LoVo (cell line): ENCODE data around the gene KDM4F.

Experiments
- DNase-seq: peaks from one replicate; pipeline ENCODE4 v3.0.0-alpha.2; 2016; ENCODE audit warnings: low spot score

The KDM4F gene

GRCh38 chr11:95065336-95065735 is 16.1 kb downstream of the KDM4F start:
- no peak for DNase-seq

- DNase-seq, result no peak
Measured at GRCh38 chr11:95066716-95067038, 17.5 kb downstream of the KDM4F start, which contains the start of gene SRSF8. TSS of gene SRSF8 (plus strand) at chr11:95066919. CDS start at chr11:95067227, 308 bp downstream.

GRCh38 chr11:95067039-95067840 is 18.0 kb downstream of the KDM4F start:
- peak; percentile 82 for DNase-seq

- DNase-seq, result no peak
Measured at GRCh38 chr11:95067841-95068219, 18.6 kb downstream of the KDM4F start.

- peak; percentile 90 for DNase-seq
Measured at GRCh38 chr11:95068549-95068948, 19.3 kb downstream of the KDM4F start.

GRCh38 chr11:95070471-95070870 is 21.2 kb downstream of the KDM4F start:
- no peak for DNase-seq

- DNase-seq, result no peak
Measured at GRCh38 chr11:95072948-95073347, 23.7 kb downstream of the KDM4F start.

GRCh38 chr11:95074792-95075563 is 25.8 kb downstream of the KDM4F start:
- peak; percentile 72 for DNase-seq

GRCh38 chr11:95076416-95076815 is 27.2 kb downstream of the KDM4F start:
- DNase-seq, result no peak

- DNase-seq, result no peak
Measured at GRCh38 chr11:95076981-95077380, 27.8 kb downstream of the KDM4F start.

GRCh38 chr11:95078526-95078925 is 29.3 kb downstream of the KDM4F start:
- DNase-seq, result no peak

GRCh38 chr11:95081010-95081409 is 31.8 kb downstream of the KDM4F start:
- no peak for DNase-seq

GRCh38 chr11:95081412-95081811 is 32.2 kb downstream of the KDM4F start:
- DNase-seq, result no peak

- DNase-seq, result no peak
Measured at GRCh38 chr11:95082576-95083001, 33.4 kb downstream of the KDM4F start.

- DNase-seq, result no peak
Measured at GRCh38 chr11:95084509-95084908, 35.3 kb downstream of the KDM4F start.

GRCh38 chr11:95085117-95085816 is 36.0 kb downstream of the KDM4F start:
- DNase-seq, result no peak

GRCh38 chr11:95086151-95086550 is 36.9 kb downstream of the KDM4F start:
- DNase-seq, result no peak

GRCh38 chr11:95086836-95087570 is 37.8 kb downstream of the KDM4F start:
- DNase-seq, result no peak

GRCh38 chr11:95088946-95089619 is 39.9 kb downstream of the KDM4F start:
- DNase-seq, result no peak

GRCh38 chr11:95089620-95090542 is 40.7 kb downstream of the KDM4F start, which contains the start of gene ENDOD1:
TSS of gene ENDOD1 (plus strand) at chr11:95089846. CDS start at chr11:95089928, 82 bp downstream.
- DNase-seq, result peak; percentile 87
